Parathyroid adenoma (tissue), 2 donors: ENCODE results near the gene PTGES2.

Experiments
- H2AFZ ChIP-seq: fragments of 300-600 bp; sonication (generic); one replicate; pipeline ENCODE4 v1.7.0; 2017; ENCODE audit warnings: antibody characterized with exemption, mild to moderate bottlenecking
- H3K27ac ChIP-seq: fragments of 300-600 bp; sonication (generic); one replicate; pipeline ENCODE4 v1.7.0; 2017
- H3K27me3 ChIP-seq: fragments of 300-600 bp; sonication (generic); one replicate; pipeline ENCODE4 v1.7.0; 2017; ENCODE audit warnings: low read length; ENCODE audit not compliant: control insufficient read depth, insufficient read depth
- H3K36me3 ChIP-seq: fragments of 300-600 bp; sonication (generic); one replicate; pipeline ENCODE4 v1.7.0; 2017; ENCODE audit warnings: low read length; ENCODE audit not compliant: control insufficient read depth, insufficient read depth
- H3K4me1 ChIP-seq: fragments of 300-600 bp; sonication (generic); one replicate; pipeline ENCODE4 v1.7.0; 2017; ENCODE audit warnings: control low read depth
- H3K4me2 ChIP-seq: fragments of 300-600 bp; sonication (generic); one replicate; pipeline ENCODE4 v1.7.0; 2017; ENCODE audit warnings: low read length
- H3K4me3 ChIP-seq: fragments of 300-600 bp; sonication (generic); one replicate; pipeline ENCODE4 v1.7.0; 2017; ENCODE audit warnings: low read depth, low read length
- H3K79me2 ChIP-seq: fragments of 300-600 bp; sonication (generic); one replicate; pipeline ENCODE4 v1.7.0; 2017; ENCODE audit warnings: control low read depth
- H3K9ac ChIP-seq: fragments of 300-600 bp; sonication (generic); one replicate; pipeline ENCODE4 v1.7.0; 2017; ENCODE audit warnings: mild to moderate bottlenecking
- H3K9me3 ChIP-seq: fragments of 300-600 bp; sonication (generic); one replicate; pipeline ENCODE4 v1.7.0; 2017; ENCODE audit warnings: low read length; ENCODE audit not compliant: control insufficient read depth
- CTCF ChIP-seq: fragments of 300-600 bp; sonication (generic); IDR thresholded peaks from one replicate; pipeline ENCODE4 v1.7.0; 2017; ENCODE audit warnings: antibody characterized with exemption, mild to moderate bottlenecking
- donor health status: primary hyperparathyroidism.

The PTGES2 gene

GRCh38 chr9:128153947-128154695 lies 26.6 kb upstream of the PTGES2 start:
- Histone ChIP-seq H3K4me1 (no peaks in the 10 kb centered on the region), H3K27me3 (no peaks in the 10 kb centered on the region), H2AFZ (no peak overlapping the region), H3K4me3 (no peak overlapping the region), H3K9ac (no peak overlapping the region), H3K36me3 (no peaks in the 10 kb centered on the region), H3K4me2 (no peak overlapping the region), H3K27ac (no peak overlapping the region), H3K9me3 (no peaks in the 10 kb centered on the region), H3K79me2 (no peaks in the 10 kb centered on the region)
- TF ChIP-seq CTCF = no peak

GRCh38 chr9:128153060-128153946 lies 25.8 kb upstream of the PTGES2 start:
- Histone ChIP-seq H2AFZ (no peak overlapping the region), H3K27me3 (no peaks in the 10 kb centered on the region), H3K27ac (no peak overlapping the region), H3K36me3 (no peaks in the 10 kb centered on the region), H3K79me2 (no peaks in the 10 kb centered on the region), H3K9me3 (no peaks in the 10 kb centered on the region), H3K9ac (no peak overlapping the region), H3K4me2 (no peak overlapping the region), H3K4me1 (no peaks in the 10 kb centered on the region), H3K4me3 (no peak overlapping the region)
- TF ChIP-seq CTCF = no peak

- no peaks in the 10 kb centered on the region for H3K9me3 ChIP-seq
- H3K36me3 ChIP-seq = no peaks in the 10 kb centered on the region
- H3K4me3 ChIP-seq = no peak overlapping the region
- no peak overlapping the region for H3K9ac ChIP-seq
- H3K4me2 ChIP-seq = no peak overlapping the region
- no peaks in the 10 kb centered on the region for H3K27me3 ChIP-seq
- H3K4me1 ChIP-seq = no peaks in the 10 kb centered on the region
- H3K79me2 ChIP-seq = no peaks in the 10 kb centered on the region
- no peak overlapping the region for H3K27ac ChIP-seq
- H2AFZ ChIP-seq = no peak overlapping the region
- TF ChIP-seq CTCF = no peak
These were observed 24.9 kb upstream of the PTGES2 start for GRCh38 chr9:128152133-128153059.

GRCh38 chr9:128151309-128152132 lies 24.0 kb upstream of the PTGES2 start:
- no peak overlapping the region for H3K4me3 ChIP-seq
- no peak overlapping the region for H2AFZ ChIP-seq
- H3K4me1 ChIP-seq = no peaks in the 10 kb centered on the region
- H3K79me2 ChIP-seq = no peaks in the 10 kb centered on the region
- no peaks in the 10 kb centered on the region for H3K27me3 ChIP-seq
- H3K27ac ChIP-seq = no peak overlapping the region
- no peak for TF ChIP-seq CTCF
- H3K9ac ChIP-seq = no peak overlapping the region
- no peaks in the 10 kb centered on the region for H3K36me3 ChIP-seq
- H3K4me2 ChIP-seq = no peak overlapping the region
- no peaks in the 10 kb centered on the region for H3K9me3 ChIP-seq
